Common myeloid progenitor, CD34-positive (primary cell): Measurements from ENCODE around the gene ACSM4.

Source experiments
- CTCF ChIA-PET: fragments of 350-600 bp; sonication (Branson Sonifier 250); formaldehyde crosslinking; loops from one replicate; lab custom pipeline; 2021; ENCODE audit warnings: antibody characterized with exemption; lab: Charles Lee
- POLR2A ChIA-PET: fragments of 350-600 bp; sonication (Branson Sonifier 250); formaldehyde crosslinking; loops from one replicate; lab custom pipeline; 2021; ENCODE audit warnings: antibody characterized with exemption; lab: Charles Lee
- DNase-seq, 3 donors: peaks; one replicate each; pipeline versions ENCODE4 v3.0.0 to v3.0.0-alpha.2; 2013
- H3K27ac ChIP-seq, 2 experiments: 1 replicate in 1 of 2; 2 replicates in 1 of 2; pipeline ENCODE4 v1.7.0; 2013; ENCODE audit warnings: inconsistent platforms in 2 of 2, low read length in 2 of 2, mild to moderate bottlenecking in 2 of 2, low read depth in 1 of 2, moderate library complexity in 1 of 2; ENCODE audit not compliant: severe bottlenecking in 2 of 2, insufficient read depth in 1 of 2, poor library complexity in 1 of 2
- H3K27me3 ChIP-seq, 5 experiments: replicated peaks in 2 of 5; 1 replicate in 3 of 5; 2 replicates in 2 of 5; pipeline versions ENCODE4 v1.6.1 to v1.7.0; 2013; ENCODE audit warnings: low read length in 4 of 5, mild to moderate bottlenecking in 2 of 5, moderate library complexity in 2 of 5, inconsistent platforms in 1 of 5; ENCODE audit not compliant: insufficient read depth in 5 of 5, control insufficient read depth in 4 of 5
- H3K36me3 ChIP-seq, 4 experiments: 1 replicate in 2 of 4; 2 replicates in 2 of 4; pipeline versions ENCODE4 v1.6.1 to v1.7.0; 2013; ENCODE audit warnings: low read length in 3 of 4, control low read depth in 1 of 4, mild to moderate bottlenecking in 1 of 4; ENCODE audit not compliant: control insufficient read depth in 4 of 4, insufficient read depth in 4 of 4
- H3K4me1 ChIP-seq, 4 experiments: 1 replicate in 3 of 4; 2 replicates in 1 of 4; pipeline versions ENCODE4 v1.6.1 to v1.7.1; 2013; ENCODE audit warnings: low read length in 3 of 4, mild to moderate bottlenecking in 3 of 4, control low read depth in 1 of 4, inconsistent platforms in 1 of 4, moderate library complexity in 1 of 4; ENCODE audit not compliant: control insufficient read depth in 4 of 4, insufficient read depth in 4 of 4; ENCODE audit errors: control extremely low read depth in 1 of 4
- H3K4me3 ChIP-seq, 7 experiments: 1 replicate in 4 of 7; 2 replicates in 3 of 7; pipeline versions ENCODE4 v1.5.1 to v1.7.0; 2013; ENCODE audit warnings: mild to moderate bottlenecking in 7 of 7, low read length in 6 of 7, moderate library complexity in 6 of 7, inconsistent platforms in 2 of 7, low read depth in 2 of 7, control low read depth in 1 of 7; ENCODE audit not compliant: insufficient read depth in 4 of 7, control insufficient read depth in 1 of 7; ENCODE audit errors: extremely low read depth in 1 of 7
- H3K9me3 ChIP-seq, 5 experiments: 1 replicate in 4 of 5; 2 replicates in 1 of 5; pipeline versions ENCODE4 v1.6.1 to v1.7.1; 2013; ENCODE audit warnings: low read length in 4 of 5, mild to moderate bottlenecking in 2 of 5, inconsistent platforms in 1 of 5, low read depth in 1 of 5, moderate library complexity in 1 of 5; ENCODE audit not compliant: control insufficient read depth in 4 of 5, insufficient read depth in 2 of 5; ENCODE audit errors: control extremely low read depth in 1 of 5
- WGBS: methylation state at CpG from one replicate; pipeline ENCODE4 v1.1.5; 2013; ENCODE audit not compliant: insufficient coverage; 5-methylcytosine and 5-hydroxymethylcytosine counted together

Gene ACSM4

DNA sequence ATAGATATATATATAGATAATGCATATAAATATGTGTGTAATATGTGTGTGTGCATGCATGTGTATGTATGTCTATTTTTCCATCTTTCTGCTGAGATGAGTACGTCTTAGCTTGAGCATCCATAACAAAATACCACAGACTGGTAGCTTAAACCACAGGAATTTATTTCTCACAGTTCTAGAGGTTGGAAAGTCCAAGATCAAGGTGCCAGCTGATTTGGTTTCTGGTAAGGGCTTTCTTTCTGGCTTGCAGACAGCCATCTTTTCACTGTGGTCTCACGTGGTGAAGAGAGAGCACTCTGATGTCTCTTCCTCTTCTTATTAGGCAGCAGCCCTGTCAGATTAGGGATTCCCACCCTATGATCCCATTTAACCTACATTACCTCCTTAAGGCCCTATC is 47.3 kb downstream of the ACSM4 start:
- ChIA-PET CTCF (interaction anchor here (1.3 kb wide), 1 partner anchor 32 kb away, joined by 4 read pairs; no protein-coding TSS in a partner anchor), POLR2A (no interaction called here)
- Histone ChIP-seq H3K27me3 (no peaks in the 10 kb centered on the region), H3K27ac (no peak overlapping the region), H3K4me1 (peaks cover 2 to 12% (median 5%) of the 10 kb centered on the region in 4 experiments), H3K36me3 (no peaks in the 10 kb centered on the region), H3K9me3 (no peaks in the 10 kb centered on the region), H3K4me3 (no peak overlapping the region)
- no peak for DNase-seq
- WGBS: 83% methylated on average over 1 of the region's 2 CpGs

DNA sequence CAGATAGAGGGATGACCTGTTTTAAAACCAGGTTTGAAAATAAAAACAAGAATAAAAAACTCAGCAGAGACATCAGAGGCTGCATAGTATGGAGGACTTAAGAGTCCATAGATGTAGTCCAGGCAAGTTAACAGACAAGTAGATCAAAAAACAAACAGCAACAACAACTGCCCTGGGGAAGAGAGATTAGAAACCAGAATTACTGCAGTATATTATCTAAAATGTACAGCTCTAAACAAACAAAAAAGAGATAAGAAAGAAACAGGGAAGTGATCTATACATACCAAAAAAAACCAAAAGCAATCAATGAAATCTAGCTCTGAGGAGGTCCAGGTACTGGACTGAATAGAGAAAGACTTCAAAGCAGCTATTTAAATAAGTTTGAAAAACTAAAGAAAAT is 48.8 kb downstream of the ACSM4 start:
- no peaks in the 10 kb centered on the region for H3K27me3 ChIP-seq
- no peak overlapping the region for H3K27ac ChIP-seq
- no peak overlapping the region for H3K4me3 ChIP-seq
- no peaks in the 10 kb centered on the region for H3K9me3 ChIP-seq
- ChIA-PET POLR2A (interaction anchor here (0.6 kb wide), 1 partner anchor 621 kb away, joined by 4 read pairs; no protein-coding TSS in a partner anchor), CTCF (no interaction called here)
- no peaks in the 10 kb centered on the region for H3K36me3 ChIP-seq
- H3K4me1 ChIP-seq: no peaks in the 10 kb centered on the region
- no peak for DNase-seq

DNA sequence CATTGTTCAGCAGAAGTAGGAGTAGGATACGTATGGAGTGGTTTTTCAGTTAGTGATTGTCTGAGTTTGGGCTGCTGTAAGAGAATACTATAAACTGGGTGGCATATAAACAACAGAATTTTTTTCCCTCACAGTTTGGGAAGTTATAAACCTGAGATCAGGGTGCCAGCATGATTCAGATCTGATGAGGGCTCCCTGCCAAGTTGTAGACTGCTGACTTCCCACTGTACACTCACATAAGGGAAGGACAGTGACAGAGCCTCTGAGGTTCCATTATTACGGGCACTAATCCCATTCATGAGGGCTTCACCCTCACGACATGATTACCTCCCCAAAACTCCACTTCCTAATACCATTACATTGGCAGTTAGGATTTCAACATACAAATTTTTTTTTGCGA is 50.7 kb downstream of the ACSM4 start:
- ChIA-PET POLR2A (interaction anchor here (0.7 kb wide), 1 partner anchor 113 kb away, joined by 3 read pairs; no protein-coding TSS in a partner anchor), CTCF (no interaction called here)
- Histone ChIP-seq H3K36me3 (no peaks in the 10 kb centered on the region), H3K4me1 (no peaks in the 10 kb centered on the region), H3K27me3 (no peaks in the 10 kb centered on the region), H3K27ac (no peak overlapping the region), H3K9me3 (no peaks in the 10 kb centered on the region), H3K4me3 (no peak overlapping the region)
- 73% methylated on average over 2 of the region's 4 CpGs for WGBS
- peak in 1 of 3 donors; percentile 9 for DNase-seq

DNA sequence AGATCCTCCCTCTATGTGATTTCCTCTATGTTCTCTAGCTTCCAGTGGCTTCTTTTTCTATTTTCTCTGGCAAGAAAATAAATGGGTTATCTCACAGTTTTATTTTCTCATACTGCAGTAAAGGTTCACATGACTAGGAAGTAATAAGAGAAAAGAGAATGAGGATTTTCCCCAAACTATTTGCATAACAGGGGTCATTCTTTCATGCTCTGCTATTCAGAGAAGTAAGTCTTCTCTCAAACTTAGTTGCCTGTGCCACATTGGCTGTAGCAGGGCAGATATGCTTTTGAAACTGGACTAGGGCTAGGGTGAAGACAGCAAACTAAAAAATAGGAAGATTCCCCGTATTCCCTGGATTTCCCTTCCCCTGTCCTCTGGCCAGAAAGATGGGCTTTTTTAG is 57.4 kb downstream of the ACSM4 start:
- CTCF ChIA-PET: no interaction called here
- Histone ChIP-seq H3K27me3 (no peaks in the 10 kb centered on the region), H3K27ac (no peak overlapping the region), H3K36me3 (no peaks in the 10 kb centered on the region), H3K4me1 (no peaks in the 10 kb centered on the region), H3K9me3 (no peaks in the 10 kb centered on the region), H3K4me3 (no peak overlapping the region)
- POLR2A ChIA-PET: no interaction called here
- 100% methylated on average over 1 of the region's 1 CpG for WGBS
- no peak for DNase-seq

GRCh38 chr12:7362734-7363133 is 58.9 kb downstream of the ACSM4 start:
- H3K9me3 ChIP-seq: no peaks in the 10 kb centered on the region
- CTCF ChIA-PET: no interaction called here
- no peaks in the 10 kb centered on the region for H3K36me3 ChIP-seq
- no peaks in the 10 kb centered on the region for H3K27me3 ChIP-seq
- DNase-seq: no peak
- no peak overlapping the region for H3K4me3 ChIP-seq
- POLR2A ChIA-PET: no interaction called here
- WGBS: 100% methylated on average over 2 of the region's 3 CpGs
- no peaks in the 10 kb centered on the region for H3K4me1 ChIP-seq
- no peak overlapping the region for H3K27ac ChIP-seq

DNA sequence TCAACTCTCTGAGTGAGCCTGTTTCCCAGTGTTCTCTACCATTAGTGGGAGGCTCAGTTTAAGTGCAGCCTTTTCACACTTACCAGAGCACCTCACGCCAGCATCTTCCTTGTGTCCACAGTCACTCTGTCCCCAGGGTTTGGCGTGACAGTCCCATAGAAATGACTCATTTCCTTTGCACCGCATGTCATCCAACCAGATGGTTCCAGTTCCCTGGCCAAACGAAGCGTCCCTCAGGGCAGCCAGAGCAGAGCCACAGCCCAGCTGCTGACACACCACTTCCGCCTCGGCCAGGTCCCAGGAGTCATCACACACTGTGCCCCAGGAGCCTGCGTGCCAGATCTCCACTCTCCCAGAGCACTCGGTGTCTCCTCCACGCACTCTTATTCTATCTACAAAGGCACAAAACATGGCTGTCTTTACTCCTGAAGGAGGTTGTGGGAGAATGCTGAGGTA is 65.4 kb downstream of the ACSM4 start:
- no peak overlapping the region for H3K4me3 ChIP-seq
- DNase-seq: no peak
- POLR2A ChIA-PET: no interaction called here

GRCh38 chr12:7373226-7373625 is 69.4 kb downstream of the ACSM4 start:
- WGBS: 100% methylated on average over 5 of the region's 6 CpGs
- no peaks in the 10 kb centered on the region for H3K36me3 ChIP-seq

More for the DNA sequence above, 65.4 kb downstream of the ACSM4 start:
- Histone ChIP-seq H3K9me3 (no peaks in the 10 kb centered on the region), H3K27ac (no peak overlapping the region), H3K4me1 (no peaks in the 10 kb centered on the region), H3K27me3 (no peaks in the 10 kb centered on the region), H3K36me3 (no peaks in the 10 kb centered on the region)
- WGBS: 90% methylated on average over 7 of the region's 10 CpGs
- CTCF ChIA-PET: no interaction called here

More at GRCh38 chr12:7373226-7373625, 69.4 kb downstream of the ACSM4 start:
- H3K27ac ChIP-seq: no peak overlapping the region
- peaks cover 0 to 1% (median 0%) of the 10 kb centered on the region in 5 experiments for H3K27me3 ChIP-seq
- POLR2A ChIA-PET: no interaction called here
- no peaks in the 10 kb centered on the region for H3K4me1 ChIP-seq
- CTCF ChIA-PET: interaction anchor here (0.7 to 2.2 kb wide), 9 partner anchors 9 to 266 kb away, joined by 3 to 9 read pairs (median 3); no protein-coding TSS in a partner anchor
- no peak overlapping the region for H3K4me3 ChIP-seq
- no peaks in the 10 kb centered on the region for H3K9me3 ChIP-seq
- DNase-seq: no peak
